DMS79 treated with DMSO at 0.1 percent for 48 hours (cell line): Measurements from ENCODE around the gene MINDY4.

Experiments
- DNase-seq: peaks from one replicate; lab custom pipeline; 2025; lab: John Stamatoyannopoulos, UW

MINDY4 gene

GRCh38 chr7:30853576-30853975, 82.4 kb downstream of the MINDY4 start:
- no peak for DNase-seq

DNA sequence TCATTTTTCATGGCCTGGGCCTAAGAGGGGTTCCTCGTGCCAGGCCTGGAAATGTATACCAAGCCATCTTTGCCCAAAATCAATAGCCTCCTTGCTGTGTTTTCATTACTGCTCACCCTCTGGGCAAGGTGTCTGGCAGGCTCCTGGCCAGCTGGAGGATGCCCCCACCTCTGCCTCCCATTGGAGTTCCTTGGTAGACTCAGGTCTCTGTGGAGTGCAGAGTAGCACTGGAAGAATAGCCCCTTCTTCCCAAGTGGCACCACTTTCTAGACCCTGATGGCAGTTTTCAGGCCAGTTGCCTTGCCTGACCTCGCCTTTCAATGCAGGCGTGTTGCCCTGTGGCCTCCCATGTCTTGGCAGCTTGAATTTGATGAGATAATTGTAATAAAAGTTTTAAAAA, 84.7 kb downstream of the MINDY4 start:
- no peak for DNase-seq

DNA sequence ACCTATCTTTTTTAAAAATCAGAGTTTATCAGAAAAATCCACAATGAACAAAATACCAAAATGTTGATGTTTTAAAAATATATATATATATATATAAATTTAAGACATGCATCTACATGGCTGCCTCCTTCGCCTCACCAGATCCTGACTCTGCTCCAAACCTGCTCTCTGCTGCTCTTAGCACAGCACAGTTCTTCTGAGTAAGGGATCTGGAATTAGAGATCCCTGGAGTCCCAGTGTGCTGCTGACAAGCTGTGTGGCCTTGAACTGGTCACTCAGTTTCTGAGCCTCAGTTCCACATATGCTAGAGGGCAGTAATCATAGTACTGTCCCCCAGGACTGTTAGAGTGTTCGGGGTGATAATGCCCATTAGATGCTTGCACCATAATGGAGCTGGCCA, 87.4 kb downstream of the MINDY4 start:
- DNase-seq = no peak

- DNase-seq = no peak
These were observed 88.2 kb downstream of the MINDY4 start for GRCh38 chr7:30859202-30859939.

DNA sequence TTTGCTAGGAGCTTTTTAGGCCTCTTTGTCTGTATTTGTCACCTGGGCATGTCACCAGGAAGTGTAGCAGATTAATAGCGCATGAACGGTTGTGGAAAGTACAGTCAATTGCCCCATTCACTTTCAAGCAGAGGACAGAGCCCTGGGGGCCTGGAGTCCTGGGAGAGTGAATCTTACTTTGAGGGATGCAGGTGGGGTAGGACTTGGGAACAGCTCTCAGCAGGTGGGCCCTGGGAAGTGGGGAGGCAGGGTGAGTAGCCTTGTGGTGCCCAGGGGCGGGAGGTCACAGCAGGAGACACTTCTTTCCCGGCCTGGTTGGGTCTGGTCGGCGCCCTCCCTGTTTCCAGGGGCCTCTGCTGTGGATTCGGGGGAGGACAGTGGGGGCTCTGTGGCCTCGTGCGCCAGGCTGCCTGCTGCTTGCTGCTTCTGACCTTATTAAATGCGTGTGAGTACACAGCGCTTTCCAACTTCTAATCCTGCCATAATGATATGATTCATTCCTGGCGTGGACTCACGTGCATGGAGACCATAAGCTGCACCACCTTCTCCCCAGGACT, 88.8 kb downstream of the MINDY4 start:
- peak; percentile 51 for DNase-seq

- no peak for DNase-seq
These were observed 90.4 kb downstream of the MINDY4 start for GRCh38 chr7:30861612-30862011.

DNA sequence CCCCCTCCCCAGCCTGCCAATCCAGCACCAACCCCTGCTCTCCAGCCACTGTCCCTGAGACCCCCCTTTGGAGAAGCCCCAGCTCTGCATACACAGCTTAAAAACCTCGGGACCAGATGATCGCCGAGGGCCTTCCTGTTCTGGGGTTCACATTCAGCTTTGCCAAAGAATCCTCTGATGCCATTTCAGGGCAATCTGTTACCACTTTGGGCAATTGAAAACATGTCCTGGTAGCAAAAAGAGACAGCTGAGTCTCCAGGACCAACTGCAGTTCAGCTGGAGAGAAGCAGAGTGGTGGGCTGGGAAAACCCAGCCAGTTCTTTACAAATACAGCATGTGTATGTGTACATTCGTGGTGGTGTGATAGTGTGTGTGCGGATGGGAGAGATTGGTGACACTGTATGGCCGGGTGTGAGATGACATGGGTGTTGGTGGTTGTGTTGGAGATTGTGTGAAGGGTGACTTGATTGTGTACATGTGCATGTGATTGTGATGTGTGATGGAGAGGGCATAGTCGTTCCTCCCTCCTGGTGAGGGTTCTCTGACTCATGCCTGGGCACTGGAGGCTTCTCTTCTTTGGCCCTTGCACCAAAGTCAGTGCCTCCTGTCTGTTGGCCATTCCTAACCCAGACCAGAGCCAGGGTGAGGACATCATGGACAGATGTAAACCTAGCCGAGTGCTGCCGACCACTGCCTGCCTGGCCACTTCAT, 91.9 kb downstream of the MINDY4 start:
- no peak for DNase-seq

GRCh38 chr7:30863706-30864035, 92.5 kb downstream of the MINDY4 start:
- peak; percentile 63 for DNase-seq

DNA sequence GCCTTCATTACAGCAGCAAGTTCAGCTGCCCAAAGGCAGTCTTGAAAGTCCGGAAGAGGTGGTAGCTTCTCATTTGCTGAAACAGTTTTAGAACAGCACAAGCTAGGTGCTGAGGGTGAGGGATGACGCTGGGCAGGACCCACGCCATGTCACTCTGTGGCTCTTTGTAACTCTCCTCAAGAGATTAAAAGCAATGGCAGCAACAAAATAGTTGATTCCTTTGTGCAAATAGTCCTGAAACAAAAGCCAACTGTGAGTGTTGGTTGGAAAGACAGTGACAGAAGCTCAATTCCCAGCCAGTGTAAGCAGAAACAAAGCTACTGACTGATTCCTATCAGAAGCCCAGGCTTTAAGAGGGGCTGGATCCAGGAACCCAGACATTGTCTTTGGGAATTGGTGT, 92.9 kb downstream of the MINDY4 start:
- no peak for DNase-seq

- DNase-seq = no peak
These were observed 93.9 kb downstream of the MINDY4 start for GRCh38 chr7:30865076-30865475.

GRCh38 chr7:30865821-30866220, 94.6 kb downstream of the MINDY4 start:
- DNase-seq = peak; percentile 18

DNA sequence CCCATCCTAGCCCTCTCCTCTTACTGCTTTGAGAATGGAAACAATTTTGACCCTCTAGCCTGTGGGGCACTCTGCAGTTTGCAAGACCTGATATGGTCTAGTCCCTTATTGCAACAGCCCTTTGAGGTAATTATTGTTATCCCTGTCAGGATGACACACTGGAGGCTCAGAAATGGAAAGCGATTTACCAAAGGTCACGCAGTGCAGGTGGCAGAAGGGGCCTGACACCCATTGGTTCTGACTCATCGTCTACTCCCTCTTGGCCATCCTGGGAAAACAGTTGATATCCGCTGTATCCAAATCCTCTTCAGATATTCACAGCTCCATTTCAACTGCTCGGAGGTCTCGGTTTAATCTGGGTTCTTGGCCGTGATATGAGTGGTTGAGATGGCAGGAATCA, 95.7 kb downstream of the MINDY4 start:
- no peak for DNase-seq

GRCh38 chr7:30867483-30867882, 96.3 kb downstream of the MINDY4 start:
- DNase-seq = no peak

DNA sequence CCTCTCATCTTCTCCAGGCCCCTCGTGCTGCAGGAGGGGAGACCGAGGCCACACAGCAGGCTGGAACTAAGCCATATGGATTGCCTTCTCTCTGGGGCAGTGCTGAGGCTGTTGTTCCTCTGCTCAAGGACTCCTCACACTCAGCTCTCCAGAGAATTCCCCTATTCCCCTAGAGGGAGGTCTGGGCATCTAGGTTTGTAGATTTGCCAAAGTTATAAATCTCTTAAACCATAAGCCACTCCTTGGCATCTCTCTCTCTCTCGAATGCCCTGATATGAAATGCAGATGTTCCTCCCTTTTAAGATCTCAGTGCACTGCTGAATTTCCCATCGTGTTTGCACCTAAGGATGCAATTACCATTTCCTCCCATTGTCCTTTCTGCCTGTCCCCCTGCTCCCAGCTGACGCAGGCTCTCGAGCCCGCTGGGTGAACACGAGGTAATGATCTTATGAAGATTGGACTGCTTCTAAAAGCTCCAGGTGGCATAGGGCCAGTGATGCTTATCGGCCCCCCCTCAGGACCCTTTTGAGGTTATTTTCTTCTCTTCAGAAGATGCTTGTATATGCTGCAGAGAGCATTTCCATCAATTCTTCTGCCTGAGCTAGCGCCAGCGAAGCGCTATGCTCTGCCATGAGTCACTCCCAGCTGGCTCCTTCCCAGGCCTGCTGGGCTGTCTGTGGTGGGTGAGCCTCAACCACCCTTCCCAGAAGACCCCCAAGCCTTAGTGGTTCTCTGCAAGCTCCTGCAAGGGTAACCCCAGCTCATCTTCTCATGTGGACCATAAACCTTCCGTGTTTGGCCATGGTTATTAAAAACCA, 98.8 kb downstream of the MINDY4 start:
- DNase-seq = peak; percentile 88

DNA sequence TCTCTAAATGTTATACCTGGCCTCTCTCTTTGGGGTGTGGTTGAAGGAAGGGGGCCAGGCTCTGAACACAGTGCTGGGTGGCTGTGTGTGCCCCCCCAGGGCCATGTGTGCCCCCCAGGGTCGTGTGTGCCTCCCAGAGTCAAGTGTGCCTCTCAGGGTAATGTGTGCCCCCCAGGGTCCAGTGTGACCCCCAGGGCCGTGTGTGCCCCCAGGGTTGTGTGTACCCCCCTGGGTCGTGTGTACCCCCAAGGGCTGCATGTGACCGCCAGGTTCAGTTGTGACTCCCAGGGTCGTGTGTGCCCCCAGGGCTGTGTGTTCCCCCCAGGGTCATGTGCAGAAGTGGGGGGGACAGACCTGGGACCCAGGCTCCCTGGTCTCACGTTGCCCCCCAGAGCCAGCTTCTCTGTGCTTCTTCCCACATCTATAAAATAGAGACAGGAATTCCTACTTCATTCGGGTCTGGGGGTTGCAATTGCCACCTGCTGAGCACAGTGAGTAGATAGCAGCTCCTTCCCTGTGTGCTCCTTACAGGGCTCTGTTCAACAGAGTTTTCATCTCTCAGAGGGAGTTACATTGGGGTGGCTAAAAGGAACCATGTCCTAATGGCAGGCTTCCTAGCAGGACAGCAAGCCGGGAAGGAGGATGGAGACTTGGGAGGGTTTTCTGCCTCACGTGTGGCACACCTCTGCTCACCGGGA, 99.8 kb downstream of the MINDY4 start:
- no peak for DNase-seq

GRCh38 chr7:30871655-30872054, 100.4 kb downstream of the MINDY4 start:
- no peak for DNase-seq

GRCh38 chr7:30873207-30873606, 102.0 kb downstream of the MINDY4 start:
- no peak for DNase-seq

DNA sequence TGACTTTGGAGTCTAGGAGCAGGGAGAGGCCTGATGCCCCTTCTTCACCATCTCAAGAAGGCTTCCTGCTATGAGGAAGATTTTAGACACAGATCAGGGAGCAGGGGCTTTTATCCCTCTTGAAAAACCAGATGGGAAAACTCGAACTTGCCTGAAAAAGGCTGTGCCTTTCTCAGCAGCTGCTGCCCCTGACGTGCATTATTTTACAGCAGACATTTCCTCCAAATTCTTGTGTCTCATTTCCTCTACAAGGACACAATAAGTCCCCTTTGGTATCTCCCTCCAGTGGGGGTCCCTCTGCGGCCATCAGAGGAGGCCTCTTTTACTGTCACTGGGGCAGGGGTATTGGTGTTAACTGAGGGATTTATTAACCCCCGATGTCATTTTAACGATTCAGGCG, 102.4 kb downstream of the MINDY4 start:
- DNase-seq = no peak

DNA sequence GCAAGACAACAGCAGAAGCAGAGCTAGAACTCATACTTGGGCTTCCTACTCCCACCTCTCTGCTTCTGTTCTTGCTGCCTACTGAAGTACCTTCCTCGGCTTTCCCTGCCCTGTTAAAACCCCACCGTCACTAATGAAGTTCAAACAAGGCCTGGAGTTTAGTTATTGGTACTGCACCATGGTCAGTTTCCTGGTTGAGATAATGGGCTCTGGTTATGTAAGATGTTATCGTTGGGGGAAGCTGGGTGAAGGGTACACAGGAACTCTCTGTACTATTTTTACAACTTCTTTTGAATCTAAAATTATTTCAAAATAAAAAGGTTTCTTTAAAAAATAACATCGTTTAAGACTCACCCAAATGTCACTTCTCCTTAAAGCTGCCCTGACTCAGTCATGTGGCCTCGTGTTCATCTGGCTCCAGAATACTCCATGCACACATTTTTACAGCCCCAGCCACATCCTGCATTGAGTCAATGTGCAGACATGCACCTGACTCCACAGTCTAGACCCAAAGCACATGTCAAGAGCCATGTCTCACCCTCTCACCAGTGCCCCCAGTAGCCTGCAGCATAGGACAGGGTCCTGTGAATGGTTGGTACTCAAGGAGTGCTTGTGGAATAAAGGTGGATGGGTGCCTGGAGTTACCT, 103.6 kb downstream of the MINDY4 start:
- no peak for DNase-seq

DNA sequence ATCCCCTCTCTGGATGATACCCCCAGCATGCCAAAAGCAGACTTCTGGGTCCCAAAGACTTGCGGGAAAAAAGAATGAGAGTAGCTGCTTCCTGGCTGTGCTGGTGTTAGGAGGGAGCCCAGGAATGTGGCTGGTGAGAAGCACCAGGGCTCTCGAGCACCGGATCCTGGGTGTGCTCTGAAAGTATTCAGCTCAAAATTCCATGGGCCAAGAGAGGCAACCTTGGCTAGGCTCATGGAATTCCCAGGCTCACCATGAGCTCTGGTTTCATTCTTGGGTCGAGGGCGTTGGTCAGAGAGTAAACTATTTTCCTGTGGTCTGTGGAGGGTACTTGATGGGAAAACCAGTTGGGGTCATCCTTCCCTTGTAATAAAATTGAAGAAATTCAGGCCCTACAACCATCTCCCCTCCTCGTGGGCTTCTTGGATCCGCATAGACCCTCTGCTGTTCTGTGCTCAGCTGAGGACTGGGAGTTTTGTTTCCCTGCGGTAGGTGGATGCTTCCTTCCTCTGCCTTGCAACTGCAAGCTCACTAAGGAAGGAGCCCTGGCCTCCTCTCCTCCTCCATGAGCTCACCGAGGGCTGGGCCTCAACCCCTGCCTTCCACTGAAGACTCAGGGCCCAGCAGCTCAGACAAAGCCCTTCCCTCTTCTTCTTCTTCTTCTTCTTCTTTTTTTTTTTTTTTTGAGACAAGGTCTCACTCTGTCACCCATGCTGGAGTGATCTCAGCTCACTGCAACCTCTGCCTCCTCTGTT, 106.0 kb downstream of the MINDY4 start:
- no peak for DNase-seq

DNA sequence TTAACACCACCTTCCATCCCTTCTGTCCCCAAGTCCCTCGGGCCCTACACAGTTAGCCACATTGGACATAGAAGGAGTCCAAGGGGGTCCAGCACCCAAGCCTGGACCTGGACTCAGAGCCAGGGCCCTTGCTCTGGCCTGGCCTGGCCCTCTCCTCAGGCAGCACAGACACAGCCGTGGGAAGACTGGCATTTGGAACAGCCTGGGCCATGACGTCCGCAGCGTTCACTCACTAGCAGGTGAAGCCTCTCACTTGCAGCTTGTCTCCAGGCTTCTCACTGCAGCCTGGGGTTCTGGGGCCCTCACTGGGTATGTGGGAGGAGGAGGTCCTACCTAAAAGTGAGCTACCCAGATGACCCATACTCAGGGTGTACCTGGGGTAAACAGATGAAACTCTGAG, 106.8 kb downstream of the MINDY4 start:
- no peak for DNase-seq
